CD4-positive, alpha-beta T cell (primary cell): Measurements from ENCODE around the gene CTTN. TPM values are rescaled to one million over a fixed set of nuclear protein-coding genes. Genes with fewer than 3 reads are reported as not detected.

Experiments used
- ATAC-seq: fragments of 200-7000 bp; cut with Tn5 transposase; one replicate; pipeline ENCODE4 v1.10.0; 2022; ENCODE audit warnings: mild to moderate bottlenecking; ENCODE audit not compliant: poor library complexity
- CTCF ChIA-PET: fragments of 350-600 bp; sonication (Branson Sonifier 250); formaldehyde crosslinking; loops from one replicate; lab custom pipeline; 2021; ENCODE audit warnings: antibody characterized with exemption, inconsistent platforms; lab: Charles Lee
- POLR2A ChIA-PET: fragments of 350-600 bp; sonication (Branson Sonifier 250); formaldehyde crosslinking; loops from one replicate; lab custom pipeline; 2021; ENCODE audit warnings: antibody characterized with exemption, inconsistent platforms; lab: Charles Lee
- DNase-seq, 14 experiments: peaks; one replicate each; pipeline ENCODE4 v3.0.0-alpha.2; 2013 to 2020; ENCODE audit warnings: mixed read lengths in 2 of 14
- H3K27ac ChIP-seq, 2 donors: one replicate each; pipeline versions ENCODE4 v1.5.1 to v1.7.0; 2013; ENCODE audit warnings: low read length in 2 of 2, low read depth in 1 of 2, mild to moderate bottlenecking in 1 of 2
- H3K27me3 ChIP-seq, 2 experiments: 1 replicate in 1 of 2; 2 replicates in 1 of 2; pipeline versions ENCODE4 v1.6.1 to v1.7.0; 2013; ENCODE audit warnings: low read length in 2 of 2, control low read depth in 1 of 2, mild to moderate bottlenecking in 1 of 2, moderate library complexity in 1 of 2; ENCODE audit not compliant: insufficient read depth in 2 of 2, control insufficient read depth in 1 of 2
- H3K36me3 ChIP-seq: one replicate; pipeline ENCODE4 v1.6.1; 2013; ENCODE audit warnings: low read length, control low read depth; ENCODE audit not compliant: insufficient read depth
- H3K4me1 ChIP-seq: one replicate; pipeline ENCODE4 v1.6.1; 2013; ENCODE audit warnings: low read length, control low read depth; ENCODE audit not compliant: insufficient read depth
- H3K4me3 ChIP-seq: one replicate; pipeline ENCODE4 v1.5.1; 2013; ENCODE audit warnings: mild to moderate bottlenecking, low read length, moderate library complexity
- H3K9me3 ChIP-seq, 2 experiments: 1 replicate in 1 of 2; 2 replicates in 1 of 2; pipeline versions ENCODE4 v1.6.1 to v1.7.0; 2013; ENCODE audit warnings: low read length in 2 of 2, mild to moderate bottlenecking in 2 of 2, control low read depth in 1 of 2, moderate library complexity in 1 of 2; ENCODE audit not compliant: control insufficient read depth in 1 of 2, insufficient read depth in 1 of 2
- H3K27ac Mint-ChIP-seq: one replicate; pipeline ENCODE4 v1.8.0; 2020; ENCODE audit warnings: mixed read lengths
- H3K27me3 Mint-ChIP-seq: one replicate; pipeline ENCODE4 v1.8.0; 2021; ENCODE audit warnings: mixed read lengths
- H3K36me3 Mint-ChIP-seq: one replicate; pipeline ENCODE4 v1.8.0; 2021; ENCODE audit warnings: low read depth, mixed read lengths
- H3K4me1 Mint-ChIP-seq: one replicate; pipeline ENCODE4 v1.8.0; 2021; ENCODE audit warnings: low read depth, mixed read lengths
- H3K4me3 Mint-ChIP-seq: one replicate; pipeline ENCODE4 v1.8.0; 2020; ENCODE audit warnings: mild to moderate bottlenecking, mixed read lengths
- H3K9me3 Mint-ChIP-seq: one replicate; pipeline ENCODE4 v1.8.0; 2020; ENCODE audit warnings: mixed read lengths
- CTCF ChIP-seq: fragments of 200-600 bp; IDR thresholded peaks from one replicate; pipeline ENCODE4 v1.8.0; 2022; ENCODE audit warnings: antibody characterized with exemption, mild to moderate bottlenecking
- intact Hi-C, 2 experiments: fragments of 100-400 bp; cut with DNase I in 1 of 2; cut with micrococcal nuclease in 1 of 2; formaldehyde crosslinking; loops; one replicate each; pipeline versions ENCODE4 v1.15.1 to v1.9.0; 2023 to 2025; cut with DNase I, micrococcal nuclease
- total RNA-seq, 174 experiments: library from RNA in 2 of 174; stranded (reverse) in 2 of 174; gene quantifications; one replicate each; pipeline ENCODE4 v1.2.3 and lab custom pipeline; 2021 to 2026

Gene CTTN
- total RNA-seq, 2 experiments from 2014 or later: 0.45 to 0.80 TPM

- no peaks in the 10 kb centered on the region for H3K4me1 ChIP-seq
- H3K9me3 ChIP-seq: peaks cover 8 to 24% of the 10 kb centered on the region in 2 experiments
- H3K27ac Mint-ChIP-seq: no peak overlapping the region
- CTCF ChIA-PET: no interaction called here
- peaks cover 6 to 7% of the 10 kb centered on the region in 2 experiments for H3K27me3 ChIP-seq
- H3K4me3 ChIP-seq: no peak overlapping the region
- ATAC-seq: no peak
- intact Hi-C loops: no loop called here
- H3K27me3 Mint-ChIP-seq: peaks cover 18% of the 10 kb centered on the region
- H3K4me1 Mint-ChIP-seq: no peaks in the 10 kb centered on the region
- POLR2A ChIA-PET: no interaction called here
- no peaks in the 10 kb centered on the region for H3K36me3 Mint-ChIP-seq
- DNase-seq: no peak
- H3K9me3 Mint-ChIP-seq: peaks cover under 1% of the 10 kb centered on the region
- no peak for TF ChIP-seq CTCF
- H3K36me3 ChIP-seq: no peaks in the 10 kb centered on the region
- no peak overlapping the region for H3K27ac ChIP-seq
- H3K4me3 Mint-ChIP-seq: no peak overlapping the region
Measured at GRCh38 chr11:70455354-70455753, 57.0 kb downstream of the CTTN start.

- no peak overlapping the region for H3K4me3 ChIP-seq
- no peaks in the 10 kb centered on the region for H3K4me1 Mint-ChIP-seq
Measured at GRCh38 chr11:70456921-70457532, 58.7 kb downstream of the CTTN start.

GRCh38 chr11:70458736-70459135 is 60.4 kb downstream of the CTTN start:
- peaks cover 35% of the 10 kb centered on the region for H3K27me3 Mint-ChIP-seq
- ATAC-seq (no peak), DNase-seq (no peak)
- Histone ChIP-seq H3K9me3 (peaks cover 0 to 10% of the 10 kb centered on the region in 2 experiments), H3K4me3 (no peak overlapping the region), H3K27ac (no peak overlapping the region), H3K36me3 (no peaks in the 10 kb centered on the region), H3K27me3 (peaks cover 7 to 10% of the 10 kb centered on the region in 2 experiments), H3K4me1 (no peaks in the 10 kb centered on the region)
- no peaks in the 10 kb centered on the region for H3K36me3 Mint-ChIP-seq
- ChIA-PET CTCF (no interaction called here), POLR2A (no interaction called here)
- no peaks in the 10 kb centered on the region for H3K9me3 Mint-ChIP-seq
- intact Hi-C loops: no loop called here
- no peak overlapping the region for H3K4me3 Mint-ChIP-seq
- no peaks in the 10 kb centered on the region for H3K4me1 Mint-ChIP-seq
- no peak for TF ChIP-seq CTCF
- no peak overlapping the region for H3K27ac Mint-ChIP-seq

More at GRCh38 chr11:70456921-70457532, 58.7 kb downstream of the CTTN start:
- peaks cover 7 to 10% of the 10 kb centered on the region in 2 experiments for H3K27me3 ChIP-seq
- no peak for TF ChIP-seq CTCF
- no peaks in the 10 kb centered on the region for H3K4me1 ChIP-seq
- intact Hi-C loops: no loop called here
- no peak overlapping the region for H3K4me3 Mint-ChIP-seq
- H3K27ac ChIP-seq: no peak overlapping the region
- H3K9me3 Mint-ChIP-seq: no peaks in the 10 kb centered on the region
- ChIA-PET POLR2A (no interaction called here), CTCF (no interaction called here)
- no peak for ATAC-seq
- no peak overlapping the region for H3K27ac Mint-ChIP-seq
- DNase-seq: no peak
- H3K36me3 ChIP-seq: no peaks in the 10 kb centered on the region
- peaks cover 30% of the 10 kb centered on the region for H3K27me3 Mint-ChIP-seq
- no peaks in the 10 kb centered on the region for H3K36me3 Mint-ChIP-seq
- H3K9me3 ChIP-seq: peaks cover 0 to 12% of the 10 kb centered on the region in 2 experiments
